GM12872 (cell line): ENCODE measurements around the gene PNLIPRP2.

ENCODE experiments used
- TF ChIP-seq, protein P1 (sequence below): IDR thresholded peaks from 3 replicates; pipeline ENCODE4 v1.5.1; 2011; ENCODE audit warnings: low read depth, mild to moderate bottlenecking, low read length, moderate library complexity; ENCODE audit not compliant: insufficient read depth

The PNLIPRP2 gene

DNA sequence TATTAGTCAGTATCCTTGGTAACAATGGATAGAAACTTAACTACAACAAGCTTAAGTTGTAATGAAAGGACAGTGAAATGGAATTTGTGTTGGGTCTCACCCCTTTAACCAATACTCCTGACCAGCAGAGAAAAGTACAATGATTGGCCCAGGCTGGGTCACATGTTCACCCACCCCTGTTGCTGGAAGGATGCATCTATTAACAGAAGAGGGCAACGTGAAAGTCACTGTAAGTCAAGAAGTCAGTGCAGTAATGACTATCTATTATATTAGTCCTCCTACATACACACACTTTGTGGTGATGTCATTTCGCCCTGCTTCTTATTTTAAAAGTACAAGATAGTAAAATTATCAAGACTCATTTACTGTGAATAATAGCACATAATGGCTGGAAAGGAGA, 16.2 kb downstream of the PNLIPRP2 start:
- TF ChIP-seq, protein P1, sequence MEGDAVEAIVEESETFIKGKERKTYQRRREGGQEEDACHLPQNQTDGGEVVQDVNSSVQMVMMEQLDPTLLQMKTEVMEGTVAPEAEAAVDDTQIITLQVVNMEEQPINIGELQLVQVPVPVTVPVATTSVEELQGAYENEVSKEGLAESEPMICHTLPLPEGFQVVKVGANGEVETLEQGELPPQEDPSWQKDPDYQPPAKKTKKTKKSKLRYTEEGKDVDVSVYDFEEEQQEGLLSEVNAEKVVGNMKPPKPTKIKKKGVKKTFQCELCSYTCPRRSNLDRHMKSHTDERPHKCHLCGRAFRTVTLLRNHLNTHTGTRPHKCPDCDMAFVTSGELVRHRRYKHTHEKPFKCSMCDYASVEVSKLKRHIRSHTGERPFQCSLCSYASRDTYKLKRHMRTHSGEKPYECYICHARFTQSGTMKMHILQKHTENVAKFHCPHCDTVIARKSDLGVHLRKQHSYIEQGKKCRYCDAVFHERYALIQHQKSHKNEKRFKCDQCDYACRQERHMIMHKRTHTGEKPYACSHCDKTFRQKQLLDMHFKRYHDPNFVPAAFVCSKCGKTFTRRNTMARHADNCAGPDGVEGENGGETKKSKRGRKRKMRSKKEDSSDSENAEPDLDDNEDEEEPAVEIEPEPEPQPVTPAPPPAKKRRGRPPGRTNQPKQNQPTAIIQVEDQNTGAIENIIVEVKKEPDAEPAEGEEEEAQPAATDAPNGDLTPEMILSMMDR = no peak

DNA sequence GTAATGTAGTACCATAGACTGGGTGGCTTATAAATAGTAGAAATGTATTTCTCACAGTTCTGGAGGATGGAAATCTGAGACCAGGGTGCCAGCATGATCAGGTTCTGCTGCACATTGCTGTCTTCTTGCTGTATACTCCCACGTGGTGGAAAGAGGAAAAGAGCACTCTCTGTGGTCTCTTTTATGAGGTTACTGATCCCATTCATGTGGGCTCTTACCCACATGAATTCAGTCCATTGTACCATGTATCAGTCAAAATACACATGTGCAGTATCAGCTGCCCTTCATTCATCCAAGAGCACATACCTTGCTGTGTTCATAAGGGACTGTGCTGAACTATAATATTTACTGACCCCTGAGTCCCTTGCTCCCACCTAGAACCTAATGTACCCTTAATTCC, 17.1 kb downstream of the PNLIPRP2 start:
- TF ChIP-seq, protein P1 = no peak

DNA sequence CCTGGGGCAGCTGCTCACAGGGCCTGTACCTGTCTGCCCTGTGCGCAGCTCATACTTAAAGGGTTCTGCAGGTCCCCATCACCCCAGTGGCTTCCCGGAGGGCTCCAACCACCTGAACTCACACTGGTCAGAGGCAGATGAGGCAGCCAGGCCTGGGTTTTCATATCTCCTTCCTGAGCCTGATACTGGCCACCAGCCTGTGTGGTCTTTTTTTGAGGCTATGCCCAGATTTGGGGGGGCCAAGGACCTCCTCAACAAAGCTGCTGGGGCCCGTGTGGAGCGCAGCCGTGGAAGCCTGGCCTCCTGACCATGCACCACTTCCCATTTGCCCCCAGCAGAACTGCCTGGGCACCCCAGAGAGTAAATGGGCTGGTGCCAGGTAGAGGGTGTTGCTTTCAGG, 25.7 kb downstream of the PNLIPRP2 start:
- TF ChIP-seq, protein P1 = no peak

DNA sequence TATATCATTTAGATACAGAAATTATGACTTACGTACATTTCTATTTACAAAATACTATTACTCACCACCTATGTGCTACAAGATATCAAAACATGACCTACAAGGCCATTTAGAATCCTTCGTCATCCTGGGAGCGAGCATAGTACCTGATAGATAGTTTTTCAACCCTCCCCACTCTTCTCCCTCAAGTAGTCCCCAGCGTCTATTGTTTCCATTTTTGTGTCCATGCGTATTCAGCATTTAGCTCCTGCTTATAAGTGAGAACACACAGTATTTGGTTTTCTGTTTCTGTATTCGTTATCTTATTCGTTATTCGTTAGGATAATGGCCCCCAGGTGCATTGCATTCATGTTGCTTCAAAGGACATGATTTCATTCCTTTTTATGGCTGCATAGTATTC, 28.1 kb downstream of the PNLIPRP2 start:
- TF ChIP-seq, protein P1 = no peak

GRCh38 chr10:116653885-116654284, 33.1 kb downstream of the PNLIPRP2 start:
- TF ChIP-seq, protein P1 = no peak

DNA sequence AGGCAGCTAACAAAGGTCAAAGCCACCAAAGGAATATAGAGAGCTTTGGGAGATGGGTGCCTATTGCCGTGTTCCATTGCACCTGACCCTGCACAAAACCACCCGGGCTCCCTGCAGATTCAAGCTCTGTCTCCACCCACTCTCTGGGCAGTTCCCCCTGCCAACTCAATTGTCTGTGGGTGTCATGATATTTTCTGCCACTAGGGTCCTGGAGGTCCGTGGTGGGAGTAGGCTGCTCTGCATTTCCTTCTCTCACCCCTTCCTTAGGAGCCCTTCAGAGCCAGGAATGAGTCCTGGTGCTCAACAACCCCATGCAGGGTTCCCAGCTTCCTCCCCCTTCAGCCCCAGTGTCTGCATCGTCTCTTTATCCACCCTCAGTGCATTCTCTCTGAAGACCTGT, 34.1 kb downstream of the PNLIPRP2 start:
- TF ChIP-seq, protein P1 = peak; percentile 44; the same call in 2 of the 3 replicates

GRCh38 chr10:116655568-116655967, 34.8 kb downstream of the PNLIPRP2 start:
- TF ChIP-seq, protein P1 = no peak

DNA sequence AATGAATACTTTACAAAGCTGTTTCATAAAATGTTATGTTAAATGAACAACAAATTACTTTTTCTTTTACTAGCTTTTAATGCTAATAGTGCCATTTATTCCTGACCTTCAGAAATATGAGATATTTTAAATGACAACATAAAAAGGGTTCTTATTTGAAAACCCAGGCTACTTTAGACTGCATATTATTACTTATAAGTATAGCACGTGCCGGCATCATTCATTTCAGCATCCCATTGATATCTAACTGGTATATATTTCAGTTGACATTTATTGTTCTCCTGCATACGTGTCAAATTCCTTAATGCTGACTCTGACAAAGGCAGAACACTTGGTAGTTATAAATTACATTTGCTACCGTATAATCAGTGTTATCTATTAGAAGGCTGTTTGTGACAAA, 35.3 kb downstream of the PNLIPRP2 start:
- TF ChIP-seq, protein P1 = no peak
